Activated T-cell treated with anti-CD3 and anti-CD28 coated beads for 4 hours (primary cell): ENCODE results near the gene JAG2.

Experiments
- DNase-seq: peaks from one replicate; pipeline ENCODE4 v3.0.0-alpha.2; 2020

The JAG2 gene

DNA sequence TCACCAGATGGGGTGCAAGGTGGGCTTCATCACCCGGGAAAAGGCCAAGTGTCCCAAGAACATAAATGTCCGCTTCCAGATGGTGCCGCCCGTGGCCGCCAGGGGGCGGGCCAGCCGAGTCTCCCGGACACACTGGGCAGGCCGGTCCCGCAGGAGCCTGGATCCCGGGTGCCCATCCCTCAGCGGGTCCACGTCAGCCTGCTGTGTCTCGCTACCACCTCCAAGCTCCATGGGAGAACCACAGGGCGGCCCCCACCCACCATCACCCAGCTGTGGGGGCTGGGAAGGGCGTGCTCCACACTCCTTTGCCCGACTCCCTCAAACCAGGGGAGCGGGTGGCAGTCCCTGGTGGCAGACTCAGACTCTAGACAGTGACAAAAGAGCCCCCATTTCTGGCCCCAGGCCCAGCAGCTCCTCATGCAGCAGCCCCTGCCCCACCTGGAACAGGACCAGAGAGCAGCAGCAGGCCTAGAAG lies 34.5 kb upstream of the JAG2 start:
- DNase-seq, result peak; percentile 44

DNA sequence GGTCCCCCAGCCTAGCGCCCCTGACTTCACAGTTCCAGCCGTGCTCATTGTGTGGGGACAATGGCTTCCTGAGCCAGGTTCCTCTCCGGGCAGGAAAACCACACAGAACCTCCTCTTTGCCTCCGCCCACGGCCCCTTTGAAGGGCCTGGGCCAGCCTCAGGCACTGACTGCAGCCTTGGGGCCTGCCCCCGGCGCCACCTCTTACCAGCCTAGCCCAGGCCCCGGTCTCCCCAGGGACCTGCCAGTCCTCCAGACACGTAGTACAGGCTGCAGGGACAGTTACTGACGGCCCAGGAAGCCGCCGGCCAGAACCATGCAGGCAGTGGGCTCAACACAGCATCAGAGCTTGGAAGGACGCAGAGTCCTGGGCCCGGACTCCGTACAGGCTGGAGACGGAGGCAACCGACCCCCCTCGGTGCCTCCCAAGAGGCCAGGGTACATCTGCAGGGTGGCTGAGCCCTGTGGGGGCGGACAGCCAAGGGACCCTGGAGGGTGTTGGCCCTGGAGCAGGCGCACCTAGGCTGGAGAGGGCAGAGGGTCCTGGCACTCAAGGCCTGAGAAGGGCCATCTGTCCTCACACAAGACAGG lies 33.4 kb upstream of the JAG2 start:
- DNase-seq, result no peak

DNA sequence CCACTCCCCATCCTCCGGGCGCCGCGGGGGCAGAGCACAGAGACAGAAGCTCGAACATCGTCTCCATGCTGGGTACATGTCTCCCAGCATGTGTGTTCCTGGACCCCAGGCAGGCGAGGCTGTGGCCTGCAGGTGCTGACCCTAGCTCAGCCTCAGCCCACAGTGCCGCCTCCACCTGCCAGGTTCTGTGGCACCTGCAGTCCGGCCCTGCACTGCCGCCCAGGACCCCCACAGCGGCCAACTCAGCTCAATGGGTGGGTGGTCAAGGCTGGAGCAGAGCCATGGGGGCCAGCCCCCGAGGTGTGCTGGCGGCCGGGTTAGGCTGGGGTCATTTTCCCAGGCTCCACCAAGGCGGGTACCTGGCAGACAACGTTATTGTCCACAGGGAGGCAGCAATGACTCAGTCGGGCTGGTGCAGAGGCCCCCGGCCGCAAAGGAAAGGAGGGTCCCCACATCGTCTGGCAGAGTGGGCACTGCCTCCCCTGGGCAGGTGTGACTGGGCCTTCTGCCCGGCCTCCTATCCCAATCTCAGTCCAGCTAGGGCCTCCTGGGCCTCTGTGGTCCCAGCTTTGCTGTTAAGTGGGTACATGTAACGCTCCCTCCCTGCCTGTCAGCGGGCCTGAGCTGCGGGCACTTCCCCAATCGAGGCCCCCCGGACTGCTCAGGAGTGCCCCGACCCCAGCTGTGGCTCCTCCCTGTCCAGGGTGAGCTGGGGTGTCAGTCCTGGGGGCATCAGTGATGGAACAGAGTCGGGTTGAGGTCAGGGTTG lies 32.8 kb upstream of the JAG2 start:
- no peak for DNase-seq

DNA sequence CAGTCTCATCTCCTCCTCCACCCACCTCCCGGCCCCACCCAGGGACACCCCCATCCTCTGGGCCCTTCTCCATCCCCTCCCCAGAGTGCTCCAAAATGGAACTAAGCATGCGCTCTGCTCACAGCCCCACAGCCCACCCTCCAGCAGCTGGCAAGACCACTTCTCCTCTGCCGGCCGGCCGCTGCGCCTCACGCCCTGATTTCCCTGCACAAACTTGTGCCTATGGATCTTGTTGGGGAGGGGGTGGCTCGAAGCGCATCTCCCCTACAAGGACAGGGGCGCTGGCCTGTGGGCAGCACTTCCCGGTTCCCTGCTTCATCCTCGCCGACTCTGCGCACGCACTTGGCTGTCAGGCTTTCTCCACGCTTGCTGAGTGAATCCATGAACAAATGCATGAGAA lies 32.1 kb upstream of the JAG2 start:
- no peak for DNase-seq

DNA sequence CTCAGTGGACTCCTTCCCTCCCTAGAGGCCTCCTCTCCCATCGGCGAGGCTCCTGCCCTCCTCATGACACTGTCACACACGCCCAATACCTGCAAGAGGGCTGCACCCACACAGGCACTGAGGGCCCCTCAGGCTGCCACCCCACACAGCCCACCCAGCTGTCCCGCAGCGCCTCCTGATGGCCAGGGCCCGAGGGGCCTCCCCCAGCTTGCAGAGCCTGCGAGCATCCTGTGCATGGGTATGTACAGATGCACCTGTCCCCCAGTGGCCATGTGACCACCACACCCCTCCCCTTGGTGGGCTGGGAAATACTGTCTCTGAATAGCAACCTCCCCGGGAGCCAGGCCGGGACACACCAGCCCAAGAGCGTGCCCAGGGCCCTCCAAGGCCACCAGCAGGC lies 31.5 kb upstream of the JAG2 start:
- DNase-seq, result no peak

DNA sequence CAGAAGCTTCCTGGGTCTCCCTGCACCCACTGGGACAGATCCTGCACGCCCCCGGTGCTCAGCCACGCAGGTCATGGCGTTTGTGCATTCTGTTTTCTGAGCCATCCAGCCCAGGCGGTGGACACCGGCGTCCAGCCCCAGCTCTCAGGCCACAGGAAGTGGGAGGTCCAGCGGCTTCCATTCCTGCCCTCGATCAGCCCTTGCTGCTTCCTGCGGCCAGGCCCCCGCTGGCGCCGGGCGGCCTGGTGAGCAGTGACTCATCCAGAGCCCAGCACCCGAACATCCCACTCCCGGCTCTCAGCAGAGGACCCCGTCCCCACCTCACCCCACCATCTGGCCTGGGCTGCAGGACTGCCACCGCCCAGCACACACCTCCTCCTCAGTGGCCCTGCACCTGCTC lies 30.5 kb upstream of the JAG2 start:
- no peak for DNase-seq

DNA sequence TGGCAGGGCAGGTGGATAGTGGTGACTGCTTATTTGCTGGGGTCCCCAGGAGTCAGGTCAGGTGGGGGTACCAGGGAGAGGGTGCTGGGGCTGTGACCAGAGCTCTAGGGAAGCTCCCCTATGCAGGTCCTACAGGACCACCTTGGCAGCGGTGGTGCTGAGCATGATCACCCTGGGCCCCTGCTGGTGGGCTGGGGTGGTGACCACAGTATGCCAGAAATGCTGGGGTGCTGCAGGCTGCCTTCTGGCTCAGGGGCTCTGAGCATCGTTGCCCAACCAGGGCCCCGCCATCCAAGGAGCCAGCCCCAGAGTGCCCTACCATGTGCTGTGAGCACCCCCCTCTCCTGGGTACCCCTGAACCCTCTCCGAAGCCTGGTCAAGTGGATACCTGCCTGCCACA lies 30.0 kb upstream of the JAG2 start:
- DNase-seq, result no peak

DNA sequence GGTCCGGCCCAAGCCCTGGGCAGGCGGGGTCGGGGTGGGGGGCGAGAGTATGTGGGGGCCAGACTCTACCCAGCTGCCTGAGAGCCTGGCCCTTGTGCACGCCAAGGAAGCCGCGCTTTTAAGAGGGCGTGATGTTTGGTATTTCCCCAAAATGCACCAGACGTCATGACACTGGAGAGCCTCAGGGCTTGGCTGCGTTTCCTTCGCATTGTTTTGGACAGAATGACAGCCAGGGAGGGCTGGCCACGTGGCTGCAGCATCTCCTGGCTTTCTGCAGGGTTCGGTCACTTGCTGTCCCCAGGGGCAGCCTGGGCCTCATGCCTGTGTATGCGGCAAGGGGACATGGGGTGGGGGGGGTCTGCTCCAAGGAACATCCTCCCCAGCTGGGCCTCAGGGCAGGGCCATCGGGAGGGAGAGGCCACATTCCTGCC lies 28.6 kb upstream of the JAG2 start:
- DNase-seq, result no peak

DNA sequence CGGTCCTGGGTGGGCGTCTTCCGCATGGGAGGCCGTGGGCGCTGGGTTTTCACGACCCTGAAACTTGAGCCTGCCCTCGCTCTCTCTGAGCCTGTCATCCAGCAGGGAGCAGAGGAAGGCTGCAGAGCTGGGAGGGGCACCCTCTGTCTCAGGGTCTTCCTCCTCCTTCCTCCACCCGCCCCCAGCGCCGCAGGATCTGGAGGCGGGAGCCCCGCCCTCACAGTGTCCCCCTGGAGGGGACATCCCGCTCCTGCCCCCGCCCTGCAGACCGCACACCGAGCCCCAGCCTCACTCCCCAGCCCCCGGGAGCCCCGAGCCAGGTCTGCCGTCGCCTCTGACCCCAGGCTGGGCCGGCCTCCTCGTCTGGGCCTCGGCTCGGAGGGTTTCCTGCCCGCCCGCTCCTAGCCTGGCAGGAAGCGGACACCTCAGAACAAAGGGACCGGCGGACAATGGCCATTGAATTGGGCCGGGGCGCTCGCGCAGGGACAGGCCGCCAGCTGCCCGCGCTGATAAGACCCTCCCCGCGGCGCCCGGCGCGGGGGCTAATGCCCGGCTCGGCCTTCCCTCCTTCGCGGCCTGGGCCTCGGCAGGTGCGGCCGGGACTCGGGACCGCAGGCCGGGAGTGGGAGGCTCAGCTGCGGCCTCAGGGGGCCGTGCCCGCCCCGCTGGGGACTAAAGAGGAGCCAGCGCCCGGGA lies 27.8 kb upstream of the JAG2 start:
- DNase-seq, result no peak

DNA sequence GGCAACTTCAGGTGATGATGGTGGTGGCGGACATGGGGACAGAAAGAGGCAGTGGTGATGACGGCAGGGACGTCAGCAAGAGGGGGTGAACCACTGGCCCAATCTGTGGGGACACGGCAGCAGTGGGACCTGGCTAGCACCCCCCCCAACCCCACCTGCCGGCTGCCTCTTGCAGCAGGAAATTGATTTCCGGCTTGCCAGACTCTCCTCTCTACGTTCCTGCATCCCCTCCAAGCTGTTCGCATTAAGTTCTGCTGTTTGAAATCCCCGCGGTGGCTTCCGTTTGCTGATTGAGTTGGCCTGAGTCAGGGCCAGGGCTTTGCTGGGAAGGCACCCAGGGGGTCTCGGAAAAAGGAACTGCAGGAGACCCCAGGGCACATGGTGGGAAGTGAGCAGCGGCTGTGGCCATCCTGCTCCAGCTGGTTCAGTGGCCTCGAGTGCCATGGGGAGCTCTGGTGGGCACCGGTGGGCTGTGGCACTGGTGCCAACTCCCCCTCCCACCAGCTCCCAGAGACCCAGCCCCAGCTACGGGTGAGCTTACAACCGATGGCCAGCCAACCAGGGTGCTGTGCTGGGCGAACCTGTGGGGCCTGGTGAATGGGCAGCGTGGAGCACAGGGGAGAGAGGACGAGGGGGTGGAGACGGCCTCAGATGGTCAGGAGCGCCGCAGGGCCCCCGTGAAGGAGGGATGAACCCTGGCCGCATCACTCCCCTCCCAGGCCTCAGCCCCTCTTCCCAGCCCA lies 27.1 kb upstream of the JAG2 start:
- no peak for DNase-seq

DNA sequence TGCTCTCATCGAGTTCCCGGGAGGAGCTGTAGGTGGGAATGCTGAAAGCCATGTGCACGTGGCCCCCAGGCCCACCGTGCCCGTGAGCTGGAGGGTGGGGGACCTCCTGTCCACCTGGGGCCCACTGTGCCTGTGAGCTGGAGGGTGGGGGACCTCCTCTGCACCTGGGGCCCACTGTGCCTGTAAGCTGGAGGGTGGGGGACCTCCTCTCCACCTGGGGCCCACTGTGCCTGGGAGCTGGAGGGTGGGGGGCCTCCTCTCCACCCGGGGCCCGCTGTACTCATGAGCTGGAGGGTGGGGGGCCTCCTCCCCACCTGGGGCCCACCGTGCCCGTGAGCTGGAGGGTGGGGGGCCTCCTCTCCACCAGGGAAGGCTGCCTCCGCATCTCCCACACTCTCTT lies 26.5 kb upstream of the JAG2 start:
- DNase-seq, result no peak

DNA sequence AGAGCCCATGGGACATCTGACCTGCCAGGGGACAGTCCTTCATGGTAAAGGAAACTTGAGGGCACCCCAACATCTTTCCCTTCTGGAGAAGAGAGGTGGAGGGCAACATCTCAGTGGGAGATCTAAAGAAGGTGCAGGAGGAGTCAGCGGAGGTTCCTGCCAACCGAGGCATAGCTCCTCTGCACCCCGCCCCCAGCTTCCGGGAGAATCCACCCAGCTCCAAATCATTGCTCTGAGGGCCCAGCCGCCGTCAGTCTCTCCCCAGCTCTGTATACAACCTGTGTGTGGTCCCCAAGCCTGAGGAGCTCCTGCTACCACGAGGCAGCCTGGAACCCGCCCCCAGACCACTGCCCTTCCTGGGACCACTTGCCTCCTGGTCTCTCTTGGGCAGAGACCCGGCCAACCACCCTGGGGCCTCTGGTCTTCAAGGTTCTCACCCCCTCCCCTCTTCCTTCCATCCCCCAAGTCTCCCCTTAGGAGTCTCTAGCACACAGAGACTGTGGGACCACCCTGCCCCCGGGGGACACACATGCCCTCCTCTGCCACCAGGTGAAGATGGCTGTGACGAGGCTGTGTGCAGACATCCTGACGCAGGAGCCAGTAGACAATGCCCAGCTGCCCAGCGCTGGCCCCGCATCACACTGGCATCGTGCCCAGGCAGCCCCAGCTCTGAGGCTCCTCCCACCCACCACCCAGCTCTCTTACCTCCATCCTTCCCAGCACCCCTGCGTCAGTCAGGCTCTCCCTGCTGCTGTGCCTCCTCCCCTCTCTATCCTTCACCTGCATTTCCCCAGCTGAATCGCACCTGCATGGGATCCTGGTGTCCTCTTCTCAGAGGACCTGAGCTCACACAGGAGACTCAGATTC lies 25.6 kb upstream of the JAG2 start:
- DNase-seq, result no peak

DNA sequence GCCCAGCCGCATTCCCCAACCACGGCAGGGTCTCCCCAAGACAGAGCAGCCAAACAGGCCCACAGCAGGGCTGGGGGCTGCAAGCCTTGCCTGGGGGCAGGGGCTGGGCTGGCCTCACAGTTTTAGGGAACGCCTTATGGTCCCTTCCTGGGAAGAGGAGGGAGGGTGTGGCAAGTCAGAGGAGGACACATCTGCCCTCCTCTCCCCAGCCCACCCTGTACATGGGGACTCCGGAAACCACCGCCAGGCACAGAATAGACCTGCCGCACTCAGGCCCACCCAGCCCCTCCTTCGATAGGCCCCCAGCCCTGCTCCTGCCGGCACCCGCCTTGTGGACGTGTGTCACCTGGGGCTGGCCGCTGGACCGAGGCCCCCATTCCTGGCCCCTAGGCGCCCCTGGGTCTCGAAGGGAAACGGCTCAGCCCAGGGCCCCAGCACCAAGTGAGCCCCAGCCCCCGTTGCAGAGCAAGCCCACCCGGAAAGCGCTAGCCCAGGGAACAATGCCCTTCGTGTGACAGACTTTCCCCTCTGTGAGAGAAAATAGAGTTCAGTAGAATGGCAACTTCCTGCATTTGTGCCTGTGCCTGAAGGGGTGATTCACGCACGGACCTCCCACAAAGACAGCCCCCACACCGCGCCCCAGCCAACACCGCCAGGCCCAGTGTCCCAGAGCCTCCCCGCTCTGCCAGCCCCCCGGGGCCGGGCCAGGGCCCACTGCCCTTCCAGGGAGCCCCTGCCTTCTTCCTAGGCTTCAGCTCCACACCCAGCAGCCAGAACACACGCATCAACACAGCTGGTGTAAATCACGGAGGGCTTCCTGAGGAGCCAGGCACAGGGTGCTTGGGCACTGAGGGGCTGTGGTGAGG lies 24.5 kb upstream of the JAG2 start:
- peak; percentile 23 for DNase-seq

DNA sequence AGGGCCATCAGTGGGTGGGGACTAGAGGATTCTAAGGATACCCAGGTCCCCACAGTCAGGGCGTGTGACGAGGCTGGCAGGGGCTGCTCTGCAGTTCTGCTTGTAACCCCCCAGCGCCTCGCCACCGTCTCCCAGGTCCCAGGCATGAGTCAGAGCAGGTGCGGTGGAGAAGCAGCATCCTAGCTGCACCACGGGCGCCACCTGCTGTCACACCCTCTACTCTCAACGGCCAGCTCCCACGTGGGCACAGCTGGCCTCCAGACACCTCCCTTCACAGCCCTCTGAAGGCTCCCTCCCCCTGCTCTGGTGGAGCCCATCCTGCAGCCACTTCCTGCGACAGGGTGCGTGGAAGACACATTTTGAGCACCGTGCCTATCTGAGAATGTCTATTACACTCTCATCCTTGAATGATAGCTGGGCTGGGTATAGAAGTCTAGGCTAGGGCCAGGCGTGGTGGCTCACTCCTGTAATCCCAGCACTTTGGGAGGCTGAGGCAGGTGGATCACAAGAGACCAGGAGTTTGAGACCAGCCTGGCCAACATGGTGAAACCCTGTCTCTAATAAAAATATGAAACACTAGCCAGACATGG lies 19.5 kb upstream of the JAG2 start:
- no peak for DNase-seq

DNA sequence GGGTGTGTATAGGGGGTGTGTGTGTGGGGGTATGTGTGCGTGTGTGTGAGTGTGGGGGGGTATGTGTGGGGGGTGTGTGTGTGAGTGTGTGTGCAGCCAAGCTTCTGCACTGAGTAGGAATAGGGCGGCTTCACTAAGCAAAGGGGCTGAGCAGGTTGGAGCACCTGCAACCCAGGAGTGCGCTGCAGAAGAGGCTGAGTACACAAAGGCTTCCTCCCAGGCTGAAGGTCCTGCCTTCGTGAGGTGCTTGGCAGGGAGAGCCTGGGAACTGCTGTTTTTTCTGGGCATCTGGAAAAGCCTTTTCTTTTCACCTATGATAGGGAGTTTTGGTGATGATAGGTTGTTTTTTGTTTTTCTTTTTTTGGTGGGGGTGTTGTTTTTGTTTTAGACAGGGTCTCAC lies 18.5 kb upstream of the JAG2 start:
- DNase-seq, result no peak

DNA sequence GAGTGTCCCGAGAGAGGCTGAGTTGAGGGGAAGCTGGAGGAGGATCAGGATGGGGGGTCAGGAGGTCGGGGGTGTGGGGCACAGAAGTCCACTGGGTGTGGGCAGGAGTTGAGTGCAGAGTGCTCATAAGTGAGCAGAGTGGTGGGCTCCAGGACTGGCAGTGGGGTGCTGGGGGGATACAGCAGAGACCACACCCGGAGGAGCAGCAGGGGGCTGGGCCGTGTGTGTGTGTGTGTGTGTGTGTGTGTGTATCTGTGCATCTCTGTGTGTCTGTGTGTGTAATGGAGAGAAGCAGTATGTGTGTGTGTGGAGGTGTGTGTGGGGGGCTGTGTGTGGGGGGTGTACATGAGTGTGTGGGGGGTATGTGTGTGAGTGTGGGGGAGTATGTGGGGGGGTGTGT lies 17.4 kb upstream of the JAG2 start:
- DNase-seq, result no peak

DNA sequence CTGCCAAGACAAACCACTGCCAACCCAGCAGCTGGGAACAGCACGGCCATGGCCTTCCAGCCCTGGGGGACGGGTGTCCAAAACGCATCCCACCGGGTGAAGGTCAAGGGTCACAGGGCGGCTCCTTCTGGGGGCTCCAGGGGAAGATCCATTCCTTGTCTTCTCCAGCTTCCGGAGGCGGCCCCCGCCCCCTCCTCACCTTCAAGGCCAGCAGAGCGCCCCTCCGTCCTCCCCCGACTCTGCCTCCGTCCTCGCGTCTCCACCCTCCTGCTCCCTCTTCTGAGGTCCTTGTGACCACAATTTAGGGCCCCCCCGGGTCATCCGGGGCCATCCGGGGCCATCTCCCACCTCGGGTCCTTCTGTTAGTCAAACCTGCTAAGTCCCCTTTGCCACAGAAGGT lies 16.4 kb upstream of the JAG2 start:
- no peak for DNase-seq

DNA sequence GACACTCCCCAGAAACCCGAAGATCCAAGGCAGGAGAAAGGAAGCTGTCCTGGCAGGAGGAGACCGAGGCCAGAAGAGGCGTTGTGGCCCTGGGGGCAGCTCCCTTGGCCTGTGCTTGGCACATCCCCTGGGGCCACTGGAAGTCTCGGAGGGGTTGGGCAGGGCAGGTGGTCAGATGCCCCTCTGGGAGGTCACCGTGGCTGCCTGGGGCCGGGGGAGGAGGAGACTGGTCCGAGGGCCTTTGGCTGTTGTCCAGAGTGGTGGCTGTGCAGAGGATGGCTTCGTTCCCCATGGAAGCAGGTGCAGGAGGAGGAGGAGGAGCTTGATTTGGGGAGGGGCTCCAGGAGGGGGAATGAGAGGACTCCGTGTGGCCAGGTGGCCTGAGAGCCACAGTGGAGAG lies 15.9 kb upstream of the JAG2 start:
- no peak for DNase-seq

DNA sequence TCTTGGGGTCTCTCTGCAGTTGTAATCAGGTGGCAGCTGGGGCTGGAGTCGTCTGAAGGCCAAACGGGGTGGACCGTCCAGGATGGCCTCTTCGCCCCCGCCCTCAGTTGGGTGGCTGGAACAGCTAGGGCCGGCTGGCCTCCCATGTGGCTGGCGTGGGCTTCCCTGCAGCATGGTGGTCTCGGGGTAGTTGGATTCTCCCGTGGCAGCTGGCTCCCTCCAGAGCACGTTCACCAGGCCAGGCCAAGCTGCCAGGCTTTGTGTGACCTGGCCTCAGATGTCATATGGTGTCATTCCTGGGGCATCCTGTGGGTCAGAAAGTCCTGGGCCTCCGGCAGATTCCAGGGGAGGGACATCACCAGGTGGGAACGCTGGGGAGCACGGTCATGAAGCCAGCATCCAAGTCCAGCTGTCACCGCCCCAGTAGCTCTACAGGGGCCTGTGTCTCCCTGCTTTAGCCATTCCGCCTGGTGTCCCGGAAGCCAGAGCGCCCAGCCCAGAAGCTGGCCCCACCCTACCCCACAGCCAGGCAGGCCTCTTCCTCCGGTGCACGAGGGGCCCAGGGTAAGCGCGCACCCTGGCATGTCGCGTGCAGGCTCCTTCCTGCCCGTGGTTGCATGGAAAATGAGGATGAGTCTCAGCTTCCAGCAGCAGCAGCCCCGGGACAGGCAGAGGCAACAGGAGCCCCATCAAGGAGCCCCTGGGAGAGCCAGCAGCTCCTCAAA lies 13.9 kb upstream of the JAG2 start:
- no peak for DNase-seq

DNA sequence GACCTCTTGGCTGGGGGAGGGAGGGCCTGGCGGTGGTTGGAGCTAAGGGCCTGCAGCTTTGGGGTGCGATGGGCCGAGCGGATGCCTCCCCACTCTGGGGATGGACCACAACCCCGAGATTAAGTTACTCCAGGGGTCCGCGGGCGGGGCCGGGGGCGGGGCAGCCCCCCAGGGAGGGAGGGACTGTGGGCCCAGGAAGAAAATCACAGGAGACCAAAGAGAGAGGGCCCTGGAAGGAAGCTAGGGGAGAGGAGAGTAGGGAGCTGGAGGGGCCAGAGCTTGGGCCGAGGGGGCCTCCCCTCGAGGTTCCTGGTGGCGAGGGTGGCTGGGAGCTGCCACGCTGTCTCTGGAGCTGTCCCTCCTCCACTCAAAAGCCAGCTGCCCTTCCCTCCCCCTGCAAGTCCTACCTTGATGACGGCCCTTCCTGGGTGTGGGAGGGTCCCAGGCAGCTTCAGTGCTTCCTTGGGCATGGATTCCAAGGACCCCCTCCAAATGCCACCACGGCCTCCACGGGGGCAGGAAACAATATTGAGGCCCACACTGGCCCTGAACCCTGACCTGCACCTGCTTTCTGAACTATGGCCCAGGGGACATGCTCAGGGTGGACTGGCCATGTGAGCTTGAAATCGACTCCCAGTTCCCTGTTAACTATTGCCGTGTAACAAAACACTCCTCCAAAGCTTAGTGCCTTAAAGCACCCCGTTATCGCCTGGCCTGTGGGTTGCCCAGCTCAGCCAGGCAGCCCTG lies 13.1 kb upstream of the JAG2 start:
- no peak for DNase-seq
